ENCODE measurements around the gene ANKK1.

- TF ChIP-seq POLR2A (IDR thresholded peaks at IDR 0.05; ENCODE audit: low read length) (no peak), GATA1 (IDR thresholded peaks at IDR 0.05; ENCODE audit: low read depth, low read length) (no peak)
These were observed 19.6 kb downstream of the ANKK1 start for GRCh38 chr11:113407163-113407562.
